ENCODE results near the gene A1BG. TPM values are rescaled to one million over a fixed set of nuclear protein-coding genes. Genes with fewer than 3 reads are reported as not detected.

A1BG gene
- total and polyA plus RNA-seq, 2 of the 13 experiments (the other 11 are each of a cell fraction or from before 2014, with no cell fraction given): 14.7 to 41.4 TPM

GRCh38 chr19:58332697-58333096 lies 20.6 kb downstream of the A1BG start:
- H3K9ac ChIP-seq (ENCODE audit: insufficient read depth, low read depth, low read length): no peak overlapping the region
- peaks cover 23% of the 10 kb centered on the region for H3K4me1 ChIP-seq (ENCODE audit: insufficient read depth, low read length)
- WGBS (ENCODE audit: low lambda C conversion rate): 90% methylated on average over 1 of the region's 1 CpG
- ChIA-PET CTCF (ENCODE audit: low intra/inter-chr PET ratio, low total read pairs) (no interaction called here), POLR2A (interaction anchor here (1.3 kb wide), 1 partner anchor 30 kb away, joined by 5 read pairs; the partner anchor contains the start of gene ZNF497)
- no TSS peak for BruUV-seq (replicated peaks)
- H3K27ac ChIP-seq (ENCODE audit: extremely low read length, insufficient read depth, low read length): no peak overlapping the region
- peaks cover 8 to 25% of the 10 kb centered on the region in 2 experiments; a peak in 4 of 5 replicates for H3K36me3 ChIP-seq (replicated peaks in 1 of 2; ENCODE audit: control insufficient read depth in 1 of 2, insufficient read depth in 2 of 2, low read length in 2 of 2)
- in situ Hi-C loops (cut with HindIII; ENCODE audit: extremely low pct_ligation_motif_present, low pct_unique_long_range_greater_than_20kb): no loop called here
- no peaks in the 10 kb centered on the region for H4K20me1 ChIP-seq (ENCODE audit: insufficient read depth, low read length)
- H2AFZ ChIP-seq (ENCODE audit: low read length): no peak overlapping the region
- ATAC-seq (no peak), DNase-seq (ENCODE audit: low spot score) (no peak), FAIRE-seq (no peak)
- intact Hi-C loops (cut with micrococcal nuclease; ENCODE audit: unreplicated experiment): no loop called here
- H3K79me2 ChIP-seq (ENCODE audit: insufficient read depth, low read length): peaks cover 6% of the 10 kb centered on the region
- H3K4me2 ChIP-seq (ENCODE audit: low read depth, low read length): no peak overlapping the region
- H3K27me3 ChIP-seq (ENCODE audit: control insufficient read depth in 1 of 2, insufficient read depth in 2 of 2, low read length in 2 of 2): no peaks in the 10 kb centered on the region; a peak in 1 of 5 replicates
- H3K4me3 ChIP-seq (replicated peaks in 1 of 3; ENCODE audit: insufficient read depth in 1 of 3, low read depth in 2 of 3, low read length in 3 of 3): no peak overlapping the region
- TF ChIP-seq ZNF710 (CRISPR knock-in tag; IDR thresholded peaks at IDR 0.05; ENCODE audit: borderline replicate concordance): no peak
- TF ChIP-seq DBP (CRISPR knock-in tag; IDR thresholded peaks at IDR 0.05; ENCODE audit: not compliant biosample characterization): no peak
- TF ChIP-seq ZNF605 (CRISPR knock-in tag; IDR thresholded peaks at IDR 0.05): no peak
- TF ChIP-seq BRD4 (CRISPR knock-in tag; IDR thresholded peaks at IDR 0.05): no peak
- no peak for TF ChIP-seq ZBTB3 (CRISPR knock-in tag; IDR thresholded peaks at IDR 0.05; ENCODE audit: borderline replicate concordance, low read depth)
- TF ChIP-seq DMAP1 (CRISPR knock-in tag; IDR thresholded peaks at IDR 0.05): no peak
- no peak for TF ChIP-seq PHB2 (IDR thresholded peaks at IDR 0.05; ENCODE audit: partially characterized antibody)
- no peak for TF ChIP-seq GTF2F1 (IDR thresholded peaks at IDR 0.05; ENCODE audit: low read length)
- no peak for TF ChIP-seq ARHGAP35 (CRISPR knock-in tag; IDR thresholded peaks at IDR 0.05; ENCODE audit: borderline replicate concordance)
- TF ChIP-seq MTA1 (CRISPR knock-in tag; IDR thresholded peaks at IDR 0.05; ENCODE audit: borderline replicate concordance): no peak
- TF ChIP-seq ZNF136 (CRISPR knock-in tag; IDR thresholded peaks at IDR 0.05; ENCODE audit: low read depth): no peak
- no peak for TF ChIP-seq CENPT (CRISPR knock-in tag; IDR thresholded peaks at IDR 0.05; ENCODE audit: low read depth)
- no peak for TF ChIP-seq ZFP1 (CRISPR knock-in tag; IDR thresholded peaks at IDR 0.05)
- no peak for TF ChIP-seq ZNF766 (CRISPR knock-in tag; IDR thresholded peaks at IDR 0.05; ENCODE audit: borderline replicate concordance)
- no peak for TF ChIP-seq NR1H2 (CRISPR knock-in tag; IDR thresholded peaks at IDR 0.05; ENCODE audit: borderline replicate concordance, low read depth)
- no peak for TF ChIP-seq CEBPG (CRISPR knock-in tag; IDR thresholded peaks at IDR 0.05)
- no peak for TF ChIP-seq ZBTB42 (CRISPR knock-in tag; IDR thresholded peaks at IDR 0.05)
- no peaks in the 10 kb centered on the region for H3K9me3 ChIP-seq (ENCODE audit: low read length)
